Caco-2 (cell line): ENCODE data around the gene EMILIN3. TPM values are rescaled to one million over a fixed set of nuclear protein-coding genes. Genes with fewer than 3 reads are reported as not detected.

Experiments
- BruUV-seq: library from RNA; stranded (reverse); fragments of 400-500 nt; replicated peaks from 2 replicates; lab custom pipeline; 2021; lab: Mats Ljungman, UMichigan
- CTCF ChIA-PET: fragments of 300-600 bp; sonication (Branson Sonifier 250); formaldehyde crosslinking; loops from one replicate; lab custom pipeline; 2022; ENCODE audit warnings: antibody characterized with exemption; lab: Charles Lee
- POLR2A ChIA-PET: fragments of 300-600 bp; sonication (Branson Sonifier 250); formaldehyde crosslinking; loops from one replicate; lab custom pipeline; 2022; ENCODE audit warnings: antibody characterized with exemption; lab: Charles Lee
- DNase-seq, 2 experiments: peaks; one replicate each; pipeline versions ENCODE4 v3.0.0 to v3.0.0-alpha.2; 2020 to 2022
- H3K27me3 ChIP-seq: replicated peaks from 2 replicates; pipeline ENCODE4 v1.6.0; 2011; ENCODE audit warnings: low read length; ENCODE audit not compliant: control insufficient read depth, insufficient read depth
- H3K36me3 ChIP-seq: 2 replicates; pipeline ENCODE4 v1.5.1; 2011; ENCODE audit warnings: low read length; ENCODE audit not compliant: control insufficient read depth, insufficient read depth
- H3K4me1 ChIP-seq: fragments of 250-450 bp; sonication (Bioruptor Pico); 2 replicates; pipeline ENCODE4 v1.5.1; 2020; ENCODE audit warnings: mild to moderate bottlenecking
- H3K4me3 ChIP-seq: 2 replicates; pipeline ENCODE4 v1.5.1; 2011; ENCODE audit warnings: low read depth, mild to moderate bottlenecking, control low read depth, low read length
- H3K9me3 ChIP-seq: fragments of 250-450 bp; sonication (Bioruptor Pico); 2 replicates; pipeline ENCODE4 v1.5.1; 2020; ENCODE audit warnings: mild to moderate bottlenecking, moderate library complexity
- H3K27ac Mint-ChIP-seq: one replicate; pipeline ENCODE4 v1.8.0; 2022; ENCODE audit warnings: mixed read lengths; ENCODE audit not compliant: unreplicated experiment
- H3K27me3 Mint-ChIP-seq: one replicate; pipeline ENCODE4 v1.8.0; 2022; ENCODE audit warnings: mixed read lengths; ENCODE audit not compliant: insufficient read depth, unreplicated experiment
- H3K36me3 Mint-ChIP-seq: one replicate; pipeline ENCODE4 v1.8.0; 2022; ENCODE audit warnings: mild to moderate bottlenecking, mixed read lengths; ENCODE audit not compliant: insufficient read depth, unreplicated experiment
- H3K4me1 Mint-ChIP-seq: one replicate; pipeline ENCODE4 v1.8.0; 2022; ENCODE audit warnings: low read depth, mixed read lengths; ENCODE audit not compliant: unreplicated experiment
- H3K4me3 Mint-ChIP-seq: one replicate; pipeline ENCODE4 v1.8.0; 2022; ENCODE audit warnings: mild to moderate bottlenecking, moderate library complexity, mixed read lengths; ENCODE audit not compliant: unreplicated experiment
- H3K9me3 Mint-ChIP-seq: one replicate; pipeline ENCODE4 v1.8.0; 2022; ENCODE audit warnings: mixed read lengths; ENCODE audit not compliant: unreplicated experiment
- CTCF ChIP-seq, 2 experiments: fragments of 200-600 bp in 1 of 2; IDR thresholded peaks; 1 replicate in 1 of 2; 2 replicates in 1 of 2; pipeline versions ENCODE4 v1.5.1 to v1.8.0; 2011 to 2022; ENCODE audit warnings: antibody characterized with exemption in 1 of 2, control low read depth in 1 of 2, inconsistent platforms in 1 of 2, low read depth in 1 of 2, low read length in 1 of 2, mild to moderate bottlenecking in 1 of 2, moderate library complexity in 1 of 2; ENCODE audit not compliant: insufficient read depth in 1 of 2, severe bottlenecking in 1 of 2, unreplicated experiment in 1 of 2
- intact Hi-C: fragments of 100-400 bp; cut with micrococcal nuclease; formaldehyde crosslinking; loops from one replicate; pipeline ENCODE4 v1.10.0; 2022; ENCODE audit not compliant: unreplicated experiment
- total RNA-seq: library from RNA; stranded (reverse); gene quantifications from 2 replicates; pipeline ENCODE4 v1.2.3, GENCODE V29; 2022

Gene EMILIN3
- total RNA-seq, 1 experiment from 2014 or later: 0.50 TPM

DNA sequence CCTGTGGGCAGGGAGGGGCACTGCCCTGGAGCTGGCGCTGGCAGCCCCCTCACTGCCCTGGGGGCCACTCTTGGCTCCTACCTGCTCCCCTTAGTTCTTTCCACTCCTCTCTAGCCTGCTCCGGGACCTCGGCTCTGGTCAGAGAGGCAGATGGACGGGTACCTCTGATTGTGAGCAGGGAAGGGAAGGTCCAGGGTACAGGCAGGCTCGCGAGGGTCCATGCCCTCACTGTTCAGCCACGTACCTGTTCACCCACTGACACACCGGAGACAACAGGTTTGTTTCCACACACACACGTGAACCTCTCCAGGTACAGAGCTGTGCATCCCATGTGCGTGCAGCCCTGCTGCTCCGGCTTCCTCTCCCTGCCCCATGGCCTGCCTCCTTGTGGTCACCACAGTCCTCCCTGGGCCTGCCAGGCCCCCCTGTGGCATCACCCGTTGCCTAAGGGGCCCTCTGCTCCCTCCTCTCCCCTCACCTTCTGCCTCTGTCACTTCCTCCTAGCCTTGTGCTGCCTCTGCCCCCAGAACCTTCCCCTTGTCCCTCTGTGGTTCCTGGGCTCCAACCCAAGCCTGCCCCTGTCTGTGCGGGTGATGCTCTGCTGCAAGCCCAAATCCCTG is 2.3 kb downstream of the EMILIN3 start:
- H3K36me3 ChIP-seq: no peaks in the 10 kb centered on the region
- peak in 1 of 2 experiments; percentile 39 for TF ChIP-seq CTCF (IDR thresholded peaks at IDR 0.05; ENCODE audit: insufficient read depth in 1 of 2, low read depth in 1 of 2, low read length in 1 of 2, severe bottlenecking in 1 of 2, unreplicated experiment in 1 of 2)
- no peaks in the 10 kb centered on the region for H3K9me3 ChIP-seq
- intact Hi-C loops: no loop called here
- H3K9me3 Mint-ChIP-seq: no peaks in the 10 kb centered on the region
- H3K27me3 ChIP-seq: peaks cover 8% of the 10 kb centered on the region
- BruUV-seq: no TSS peak
- DNase-seq: peak in 1 of 2 experiments; percentile 53
- H3K27ac Mint-ChIP-seq: no peak overlapping the region
- no peak overlapping the region for H3K4me3 ChIP-seq
- peaks cover 25% of the 10 kb centered on the region for H3K27me3 Mint-ChIP-seq
- POLR2A ChIA-PET: no interaction called here
- H3K4me1 ChIP-seq: 0 out of 2 replicates have a peak, but pooled peaks cover 6% of the 10 kb centered on the region
- no peaks in the 10 kb centered on the region for H3K36me3 Mint-ChIP-seq
- H3K4me1 Mint-ChIP-seq: peaks cover 11% of the 10 kb centered on the region
- H3K4me3 Mint-ChIP-seq: no peak overlapping the region
- CTCF ChIA-PET: interaction anchor here (0.6 kb wide), 2 partner anchors 12 to 24 kb away, joined by 3 to 4 read pairs; no protein-coding TSS in a partner anchor

GRCh38 chr20:41363601-41364000 is 3.0 kb downstream of the EMILIN3 start:
- CTCF ChIA-PET: interaction anchor here (0.6 kb wide), 1 partner anchor 12 kb away, joined by 3 read pairs; no protein-coding TSS in a partner anchor
- Histone ChIP-seq H3K27me3 (peaks cover 8% of the 10 kb centered on the region), H3K36me3 (peaks cover under 1% of the 10 kb centered on the region; the same call in 1 of the 2 replicates), H3K4me1 (0 out of 2 replicates have a peak, but pooled peaks cover 6% of the 10 kb centered on the region), H3K9me3 (no peaks in the 10 kb centered on the region), H3K4me3 (no peak overlapping the region)
- no peak overlapping the region for H3K4me3 Mint-ChIP-seq
- no peak overlapping the region for H3K27ac Mint-ChIP-seq
- H3K4me1 Mint-ChIP-seq: peaks cover 11% of the 10 kb centered on the region
- no peaks in the 10 kb centered on the region for H3K36me3 Mint-ChIP-seq
- no peak for TF ChIP-seq CTCF (IDR thresholded peaks at IDR 0.05; ENCODE audit: insufficient read depth in 1 of 2, low read depth in 1 of 2, low read length in 1 of 2, severe bottlenecking in 1 of 2, unreplicated experiment in 1 of 2)
- DNase-seq: no peak
- H3K27me3 Mint-ChIP-seq: peaks cover 21% of the 10 kb centered on the region
- no TSS peak for BruUV-seq
- H3K9me3 Mint-ChIP-seq: no peaks in the 10 kb centered on the region
- POLR2A ChIA-PET: interaction anchor here (0.6 kb wide), 1 partner anchor 16 kb away, joined by 3 read pairs; no protein-coding TSS in a partner anchor
- intact Hi-C loops: no loop called here

GRCh38 chr20:41362748-41363140 is 3.9 kb downstream of the EMILIN3 start:
- POLR2A ChIA-PET: interaction anchor here (0.6 kb wide), 1 partner anchor 202 kb away, joined by 3 read pairs; no protein-coding TSS in a partner anchor
- no peaks in the 10 kb centered on the region for H3K9me3 Mint-ChIP-seq
- H3K9me3 ChIP-seq: no peaks in the 10 kb centered on the region
- H3K27me3 Mint-ChIP-seq: peaks cover 21% of the 10 kb centered on the region
- peaks cover 11% of the 10 kb centered on the region for H3K4me1 Mint-ChIP-seq
- no peak for TF ChIP-seq CTCF (IDR thresholded peaks at IDR 0.05; ENCODE audit: insufficient read depth in 1 of 2, low read depth in 1 of 2, low read length in 1 of 2, severe bottlenecking in 1 of 2, unreplicated experiment in 1 of 2)
- no peak overlapping the region for H3K4me3 ChIP-seq
- H3K4me1 ChIP-seq: 0 out of 2 replicates have a peak, but pooled peaks cover 6% of the 10 kb centered on the region
- intact Hi-C loops: no loop called here
- H3K27ac Mint-ChIP-seq: no peak overlapping the region
- peaks cover 8% of the 10 kb centered on the region for H3K27me3 ChIP-seq
- no TSS peak for BruUV-seq
- H3K36me3 Mint-ChIP-seq: no peaks in the 10 kb centered on the region
- no peak for DNase-seq
- H3K4me3 Mint-ChIP-seq: no peak overlapping the region
- CTCF ChIA-PET: interaction anchor here (1.0 to 2.0 kb wide), 2 partner anchors 11 to 22 kb away, joined by 3 to 12 read pairs; partner anchors contain the start of gene LPIN3
- H3K36me3 ChIP-seq: peaks cover 1% of the 10 kb centered on the region; the same call in 1 of the 2 replicates
